Choroid plexus epithelial cell (primary cell): ENCODE measurements around the gene EIF4A3.

Experiments used
- DNase-seq: peaks from one replicate; pipeline ENCODE4 v3.0.0-alpha.2; 2010; ENCODE audit warnings: low read depth
- H3K4me3 ChIP-seq: 2 replicates; pipeline ENCODE4 v1.5.1; 2011; ENCODE audit warnings: low read depth, mild to moderate bottlenecking, control low read depth, low read length, moderate library complexity
- TF ChIP-seq, protein P1 (sequence below): conservative IDR thresholded peaks from 2 replicates; pipeline ENCODE4 v1.5.1; 2011; ENCODE audit warnings: low read depth, mild to moderate bottlenecking, control low read depth, inconsistent platforms, low read length, moderate library complexity

EIF4A3 gene

DNA sequence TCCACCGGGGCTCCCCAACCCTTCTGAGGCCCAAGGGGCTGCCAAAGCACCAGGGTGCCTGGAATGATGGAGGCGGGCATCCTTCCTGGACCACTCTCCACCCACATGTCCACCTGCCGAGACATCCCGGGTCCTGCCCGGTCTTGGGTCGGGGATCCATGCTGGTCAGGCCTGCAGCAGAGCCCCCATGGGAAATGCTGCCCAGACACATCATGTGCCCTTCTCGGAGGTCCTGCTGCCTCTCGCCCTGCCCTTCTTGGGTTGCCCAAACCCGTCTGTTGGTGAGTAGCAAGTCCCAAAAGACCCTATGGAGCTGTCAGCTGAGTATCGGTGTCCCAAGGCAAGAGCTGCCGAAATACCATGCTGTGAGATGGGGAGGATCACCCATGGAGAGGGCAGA lies 60.3 kb downstream of the EIF4A3 start:
- TF ChIP-seq, protein P1, sequence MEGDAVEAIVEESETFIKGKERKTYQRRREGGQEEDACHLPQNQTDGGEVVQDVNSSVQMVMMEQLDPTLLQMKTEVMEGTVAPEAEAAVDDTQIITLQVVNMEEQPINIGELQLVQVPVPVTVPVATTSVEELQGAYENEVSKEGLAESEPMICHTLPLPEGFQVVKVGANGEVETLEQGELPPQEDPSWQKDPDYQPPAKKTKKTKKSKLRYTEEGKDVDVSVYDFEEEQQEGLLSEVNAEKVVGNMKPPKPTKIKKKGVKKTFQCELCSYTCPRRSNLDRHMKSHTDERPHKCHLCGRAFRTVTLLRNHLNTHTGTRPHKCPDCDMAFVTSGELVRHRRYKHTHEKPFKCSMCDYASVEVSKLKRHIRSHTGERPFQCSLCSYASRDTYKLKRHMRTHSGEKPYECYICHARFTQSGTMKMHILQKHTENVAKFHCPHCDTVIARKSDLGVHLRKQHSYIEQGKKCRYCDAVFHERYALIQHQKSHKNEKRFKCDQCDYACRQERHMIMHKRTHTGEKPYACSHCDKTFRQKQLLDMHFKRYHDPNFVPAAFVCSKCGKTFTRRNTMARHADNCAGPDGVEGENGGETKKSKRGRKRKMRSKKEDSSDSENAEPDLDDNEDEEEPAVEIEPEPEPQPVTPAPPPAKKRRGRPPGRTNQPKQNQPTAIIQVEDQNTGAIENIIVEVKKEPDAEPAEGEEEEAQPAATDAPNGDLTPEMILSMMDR, result no peak
- H3K4me3 ChIP-seq, result no peak overlapping the region
- no peak for DNase-seq

DNA sequence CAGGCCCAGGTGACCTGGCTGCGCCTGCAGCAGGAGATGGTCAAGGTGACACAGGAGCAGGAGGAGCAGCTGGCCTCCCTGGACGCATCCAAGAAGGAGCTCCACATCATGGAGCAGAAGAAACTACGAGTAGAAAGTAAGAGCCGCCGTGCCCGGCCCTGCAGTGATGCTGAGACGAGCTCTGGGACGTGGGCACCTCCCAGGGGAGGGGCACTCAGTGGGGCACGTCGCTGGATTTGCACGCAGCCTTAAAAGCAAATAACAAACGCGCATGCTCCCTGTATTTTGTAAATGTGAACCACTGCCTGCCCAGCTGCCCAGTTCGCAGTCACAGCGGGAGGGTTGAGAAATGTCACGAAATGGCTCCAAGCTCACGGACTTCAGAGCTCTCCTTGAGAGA lies 60.8 kb downstream of the EIF4A3 start:
- H3K4me3 ChIP-seq, result no peak overlapping the region
- TF ChIP-seq, protein P1, result no peak
- DNase-seq, result no peak

DNA sequence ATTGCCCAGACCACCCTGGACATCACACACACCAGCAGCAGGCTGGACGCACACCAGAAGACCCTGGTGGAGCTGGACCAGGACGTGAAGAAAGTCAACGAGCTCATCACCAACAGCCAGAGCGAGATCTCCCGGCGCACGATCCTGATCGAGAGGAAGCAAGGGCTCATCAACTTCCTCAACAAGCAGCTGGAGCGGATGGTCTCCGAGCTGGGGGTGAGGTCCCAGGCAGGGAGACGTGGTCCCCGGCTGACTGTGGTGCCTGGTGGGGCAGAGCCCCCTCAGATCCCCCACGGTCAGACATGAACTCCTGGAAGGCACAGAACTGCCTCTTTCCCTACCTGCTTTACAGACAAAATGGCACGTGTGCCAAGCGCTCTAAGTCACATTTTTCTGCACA lies 62.2 kb downstream of the EIF4A3 start:
- no peak overlapping the region for H3K4me3 ChIP-seq
- no peak for DNase-seq
- TF ChIP-seq, protein P1, result no peak
